Fibroblast of upper back skin (primary cell): Measurements from ENCODE around the gene LRRC8E.
"Not testable (repeated sequence)": the region's sequence is repeated elsewhere in the genome, so short reads cannot be mapped to it uniquely, and the experiment has no call there.

Experiments used
- DNase-seq: peaks from one replicate; pipeline ENCODE4 v3.0.0-alpha.2; 2013

Gene LRRC8E

DNA sequence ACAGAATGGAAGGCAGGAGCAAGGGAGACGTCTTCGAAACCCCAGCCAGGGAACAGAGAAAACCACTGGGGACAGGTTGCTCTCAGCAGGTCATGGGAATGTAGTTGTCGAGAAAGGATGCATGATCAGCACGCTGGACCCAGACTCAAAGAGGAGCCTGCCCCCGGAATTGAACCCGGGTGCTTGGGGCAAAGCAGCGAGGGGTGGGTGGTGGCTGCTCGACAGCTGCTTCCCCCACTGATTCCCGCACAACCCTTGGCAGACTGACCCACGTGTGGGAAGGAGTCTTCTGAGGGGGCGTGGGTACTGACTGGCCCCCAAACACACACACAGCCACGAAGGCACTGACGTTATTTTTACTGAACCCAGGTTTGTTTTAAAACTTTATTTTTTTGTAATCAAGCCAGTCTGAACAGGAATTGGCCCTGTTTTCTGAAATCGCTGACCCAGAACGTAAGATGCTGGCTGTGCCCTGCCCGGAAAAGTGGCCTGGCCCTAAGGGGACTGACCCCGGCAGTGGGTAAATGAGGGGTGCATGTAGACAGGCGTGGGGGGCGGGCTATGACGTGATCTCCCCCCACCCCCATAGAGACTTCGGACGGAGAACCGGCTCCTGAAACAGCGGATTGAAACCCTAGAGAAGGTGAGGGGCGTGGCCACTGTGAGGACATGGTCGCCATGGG, 32.7 kb upstream of the LRRC8E start:
- DNase-seq: no peak

DNA sequence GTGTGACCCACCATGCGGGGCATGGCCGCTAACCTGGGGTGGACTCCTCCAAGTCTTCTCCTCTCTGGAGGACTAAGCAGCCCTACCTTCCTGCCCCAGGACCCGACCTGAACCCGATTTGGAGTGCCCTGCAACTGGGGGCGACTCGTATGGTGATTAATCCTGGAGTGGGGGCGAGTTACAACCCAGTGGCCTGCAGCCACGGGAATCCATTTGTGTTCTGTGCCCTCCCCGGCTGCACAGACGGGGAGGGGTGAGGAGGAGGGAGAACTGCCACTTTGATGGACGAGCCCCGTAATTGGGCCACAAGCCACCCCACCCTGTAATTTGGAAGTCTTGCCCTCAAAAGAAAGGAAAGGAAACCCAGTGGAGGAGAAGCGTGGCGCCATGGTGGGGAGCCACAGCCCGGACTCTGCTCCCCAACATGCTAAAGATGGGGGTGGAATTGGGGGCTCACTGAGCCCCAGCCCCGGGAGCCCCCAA, 32.2 kb upstream of the LRRC8E start:
- DNase-seq: no peak

DNA sequence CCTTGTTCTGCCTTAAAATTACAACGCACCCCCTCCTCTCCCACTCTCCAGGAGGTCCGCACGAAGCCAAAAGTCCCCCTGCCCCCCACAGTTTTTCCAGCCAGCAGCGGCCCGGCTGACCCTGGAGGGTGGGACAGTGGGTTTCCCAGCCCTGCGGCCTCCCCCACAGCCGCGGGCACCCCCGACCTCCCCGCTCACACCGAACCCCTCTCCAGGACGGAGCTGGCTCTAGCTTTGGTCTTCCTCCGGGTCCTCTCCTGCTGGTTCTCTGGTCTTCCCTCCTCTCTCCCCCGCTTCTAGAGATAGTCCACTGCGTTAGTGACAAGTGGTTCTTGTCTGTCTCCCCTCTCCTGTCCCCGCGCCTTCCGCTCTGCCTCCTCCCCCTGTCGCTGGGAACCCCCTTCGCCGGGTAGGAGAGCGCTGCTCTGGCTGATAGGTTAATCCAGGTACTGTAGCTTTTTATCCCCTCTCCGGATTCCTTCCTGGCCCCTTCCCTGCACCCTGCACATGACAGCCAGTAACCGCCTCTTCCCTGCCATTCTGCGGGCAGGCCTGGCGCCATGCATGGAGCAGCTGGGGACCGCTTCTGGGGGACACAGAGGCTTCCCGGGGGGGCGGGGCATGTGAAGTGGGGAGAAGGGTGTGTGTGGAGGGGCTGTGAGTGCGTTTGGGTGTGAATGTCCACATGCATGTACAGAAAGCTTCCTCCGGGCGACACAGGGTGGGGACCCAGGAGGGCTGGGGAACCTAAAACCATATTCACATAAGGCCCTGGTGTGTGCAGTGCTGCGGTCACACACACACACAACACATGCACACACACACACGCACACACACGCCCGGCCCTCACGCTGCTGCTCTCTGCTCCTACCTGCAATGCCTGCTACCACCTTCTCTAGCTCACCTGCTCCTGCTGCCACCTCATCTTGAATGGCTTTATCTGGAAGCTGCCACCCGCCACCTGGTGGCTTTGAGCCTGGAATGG, 31.3 kb upstream of the LRRC8E start:
- no peak for DNase-seq

DNA sequence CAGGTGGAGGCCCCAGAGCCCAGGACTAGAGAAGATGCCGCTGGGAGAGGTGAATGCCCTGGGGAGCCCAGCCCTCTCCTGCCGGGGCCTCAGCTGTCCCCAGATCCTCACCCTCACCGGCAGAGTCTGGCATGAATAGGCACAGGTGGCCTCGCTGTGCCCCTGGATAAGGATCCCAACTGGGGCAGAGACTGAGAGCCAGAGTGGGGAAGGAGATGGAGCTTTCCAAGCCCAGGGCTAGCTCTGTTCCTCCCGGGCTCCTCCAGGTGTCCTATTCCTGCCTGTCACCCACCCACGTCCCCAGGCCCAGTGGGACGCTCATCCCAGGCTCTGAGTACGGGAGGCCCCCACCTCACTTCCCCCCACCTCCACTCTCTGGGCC, 30.6 kb upstream of the LRRC8E start:
- no peak for DNase-seq

DNA sequence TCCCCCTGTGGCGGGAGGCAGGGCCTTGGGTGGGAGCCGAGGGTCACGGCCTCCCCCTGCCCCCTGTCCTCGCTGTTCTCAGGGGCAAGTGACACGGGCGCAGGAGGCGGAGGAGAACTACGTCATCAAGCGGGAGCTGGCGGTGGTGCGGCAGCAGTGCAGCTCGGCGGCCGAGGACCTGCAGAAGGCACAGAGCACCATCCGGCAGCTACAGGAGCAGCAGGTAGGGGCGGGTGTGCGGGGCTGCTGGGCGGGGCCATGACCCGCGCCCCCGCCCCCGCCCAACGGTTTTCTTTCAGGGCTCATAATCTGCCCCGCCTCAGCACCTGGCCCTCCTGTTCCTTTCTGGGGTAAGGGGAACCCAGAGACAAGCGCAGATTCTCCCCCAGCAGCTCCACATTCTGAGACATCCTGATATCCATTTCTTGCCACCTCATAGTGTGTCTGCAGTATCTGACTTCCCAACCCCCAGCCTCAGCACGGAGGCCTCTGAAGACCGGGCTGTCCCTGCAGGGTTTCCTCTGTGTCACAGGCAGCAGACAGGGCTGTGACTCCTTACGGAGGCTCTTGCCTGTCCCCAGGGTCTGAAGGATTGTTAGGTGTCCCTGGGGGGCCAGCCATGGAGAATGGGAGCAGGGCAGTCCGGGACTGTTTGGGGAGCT, 30.1 kb upstream of the LRRC8E start:
- DNase-seq: no peak

DNA sequence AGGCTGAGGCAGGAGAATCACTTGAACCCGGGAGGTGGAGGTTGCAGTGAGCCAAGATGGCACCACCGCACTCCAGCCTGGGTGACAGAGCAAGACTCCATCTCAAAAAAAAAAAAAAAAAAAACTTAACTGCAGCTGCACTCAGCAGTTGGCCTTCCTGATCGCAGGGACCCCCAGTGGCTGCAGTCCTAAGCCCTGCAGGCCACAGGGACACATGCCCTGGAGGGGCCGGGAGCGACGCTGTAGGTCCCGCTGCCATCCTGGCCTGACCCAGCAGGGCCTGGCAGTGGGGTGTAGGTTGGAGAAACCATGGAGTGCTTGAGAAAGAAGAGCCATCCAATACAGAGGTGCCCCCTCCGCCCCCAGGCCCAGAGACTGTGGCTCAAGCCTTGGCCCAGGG, 29.2 kb upstream of the LRRC8E start:
- DNase-seq: not testable (repeated sequence)

DNA sequence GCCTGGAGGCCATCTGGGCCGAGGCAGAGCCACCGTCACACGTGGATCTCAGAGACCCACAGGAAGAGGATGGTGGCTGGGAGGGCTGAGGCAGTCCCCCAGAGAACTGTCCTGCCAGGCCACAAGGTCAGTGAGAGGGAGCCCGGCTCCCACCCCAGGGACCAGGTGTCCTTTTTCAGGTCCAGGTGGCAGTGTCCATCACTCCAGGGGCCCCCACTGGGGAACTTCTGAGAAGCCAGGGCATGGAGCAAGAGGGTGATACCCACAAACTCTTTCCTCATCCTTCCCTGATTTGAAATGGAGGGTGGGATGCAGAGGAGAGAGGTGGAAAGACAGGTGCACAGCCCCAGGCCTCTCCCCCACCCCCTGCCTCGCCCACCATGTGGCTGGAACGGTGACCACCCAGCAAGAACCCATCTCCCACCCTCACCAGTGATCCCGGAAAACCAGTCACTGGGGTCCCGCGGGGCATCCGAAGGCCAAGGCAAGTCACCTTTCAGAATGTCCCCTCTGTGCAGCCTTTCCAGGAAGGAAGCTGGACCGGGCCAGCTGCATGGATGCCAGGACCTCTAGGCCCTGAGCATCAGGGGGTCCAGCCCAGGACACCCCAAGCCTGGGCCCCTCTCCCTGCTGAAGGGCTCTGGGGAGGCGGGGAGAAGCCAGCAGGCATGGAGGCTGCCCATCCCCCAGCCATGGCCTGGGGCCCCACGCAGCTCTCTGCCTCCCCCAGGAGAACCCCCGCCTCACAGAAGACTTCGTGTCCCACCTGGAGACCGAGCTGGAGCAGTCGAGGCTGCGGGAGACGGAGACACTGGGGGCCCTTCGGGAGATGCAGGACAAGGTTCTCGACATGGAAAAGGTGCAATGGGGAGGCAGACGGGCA, 28.2 kb upstream of the LRRC8E start:
- DNase-seq: no peak

DNA sequence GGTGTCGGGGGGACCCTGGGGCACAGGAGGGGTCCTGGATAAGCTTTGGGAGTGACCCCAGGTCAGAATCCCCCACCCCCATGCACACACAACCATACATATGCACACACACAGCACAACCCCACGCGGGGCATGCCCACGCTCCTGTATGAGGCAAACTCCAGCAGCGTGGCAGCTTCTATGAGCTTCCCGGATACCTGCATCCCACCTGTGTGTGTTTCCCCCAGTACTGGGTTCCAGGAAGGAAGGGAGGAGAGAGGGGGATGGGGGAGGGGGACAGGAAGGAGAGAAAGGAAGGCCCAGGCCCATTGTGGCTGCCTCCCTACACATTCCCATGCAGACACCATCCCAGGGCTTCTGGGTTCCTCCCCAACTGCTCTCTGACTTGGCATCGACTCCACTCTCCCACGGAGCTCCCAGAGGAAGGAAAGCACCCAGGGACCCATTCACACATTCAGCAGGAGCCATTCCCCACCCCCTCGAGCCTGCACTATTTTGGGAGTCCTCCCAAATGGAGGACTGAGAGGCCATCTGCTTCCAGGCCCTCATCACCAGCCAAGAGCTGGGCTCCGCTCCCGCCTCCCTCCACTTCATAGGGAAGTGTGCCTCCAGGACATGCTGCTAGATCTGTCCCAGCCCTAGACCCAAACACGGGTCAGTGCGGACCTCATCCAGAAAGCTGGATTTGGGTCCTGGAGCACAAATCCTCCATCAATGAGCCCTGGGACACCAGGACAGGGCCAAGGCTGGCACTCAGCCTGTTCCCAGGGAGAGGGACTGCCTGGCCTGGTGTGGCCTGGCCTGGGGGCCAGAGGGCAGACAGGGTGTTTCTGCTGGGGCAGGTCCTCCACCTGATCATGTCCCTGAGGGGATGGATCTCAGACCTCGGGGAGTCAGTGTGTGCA, 27.3 kb upstream of the LRRC8E start:
- no peak for DNase-seq

DNA sequence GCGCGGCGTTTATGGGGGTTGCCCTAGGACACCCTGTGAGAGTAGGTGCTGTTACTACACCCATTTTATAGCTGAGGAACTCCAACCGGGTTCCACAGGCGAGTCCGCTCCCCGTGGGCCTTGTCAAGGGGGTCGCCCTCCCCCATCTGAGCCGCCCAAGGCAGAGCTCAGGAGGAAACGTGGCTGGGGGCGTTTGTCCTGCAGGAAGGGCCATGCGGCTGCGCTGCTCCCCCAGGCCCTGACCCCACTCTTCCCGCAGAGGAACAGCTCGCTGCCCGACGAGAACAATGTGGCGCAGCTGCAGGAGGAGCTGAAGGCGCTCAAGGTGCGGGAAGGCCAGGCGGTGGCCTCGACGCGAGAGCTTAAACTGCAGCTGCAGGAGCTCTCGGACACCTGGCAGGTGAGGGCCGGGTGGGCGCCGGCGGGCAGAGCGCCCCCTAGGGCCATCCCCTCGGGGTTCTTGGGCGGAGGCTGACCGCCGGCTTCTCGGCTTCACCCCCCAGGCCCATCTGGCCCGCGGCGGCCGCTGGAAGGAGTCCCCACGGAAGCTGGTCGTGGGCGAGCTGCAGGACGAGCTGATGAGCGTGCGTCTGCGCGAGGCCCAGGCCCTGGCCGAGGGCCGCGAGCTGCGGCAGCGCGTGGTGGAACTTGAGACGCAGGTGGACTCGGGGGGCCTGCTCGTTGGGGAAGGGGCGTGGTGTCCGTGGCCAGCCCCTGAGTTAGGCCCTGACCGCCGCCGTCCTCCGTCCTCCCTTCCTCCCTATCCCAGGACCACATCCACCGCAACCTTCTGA, 26.5 kb upstream of the LRRC8E start:
- no peak for DNase-seq

DNA sequence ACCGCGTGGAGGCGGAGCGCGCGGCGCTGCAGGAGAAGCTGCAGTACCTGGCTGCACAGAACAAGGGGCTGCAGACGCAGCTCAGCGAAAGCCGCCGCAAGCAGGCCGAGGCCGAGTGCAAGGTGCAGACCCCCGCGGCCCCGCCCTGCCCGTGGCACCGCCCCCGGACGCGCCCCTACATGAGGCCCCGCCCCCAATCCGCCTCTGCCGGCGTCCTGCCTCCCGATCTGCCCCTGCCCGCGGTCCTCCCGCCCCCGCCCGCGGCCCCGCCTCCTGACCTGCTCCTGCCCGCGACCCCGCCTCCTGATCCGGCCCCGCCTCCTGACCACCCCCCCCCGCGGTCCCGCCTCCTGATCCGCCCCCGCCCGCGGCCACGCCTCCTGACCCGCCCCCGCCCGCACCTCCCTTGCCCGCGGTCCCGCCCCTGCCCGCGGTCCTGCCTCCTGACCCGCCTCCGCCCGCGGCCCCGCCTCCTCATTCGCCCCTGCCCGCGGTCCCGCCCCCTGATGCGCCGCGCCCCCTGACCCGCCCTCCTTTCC, 25.8 kb upstream of the LRRC8E start:
- peak; percentile 39 for DNase-seq

DNA sequence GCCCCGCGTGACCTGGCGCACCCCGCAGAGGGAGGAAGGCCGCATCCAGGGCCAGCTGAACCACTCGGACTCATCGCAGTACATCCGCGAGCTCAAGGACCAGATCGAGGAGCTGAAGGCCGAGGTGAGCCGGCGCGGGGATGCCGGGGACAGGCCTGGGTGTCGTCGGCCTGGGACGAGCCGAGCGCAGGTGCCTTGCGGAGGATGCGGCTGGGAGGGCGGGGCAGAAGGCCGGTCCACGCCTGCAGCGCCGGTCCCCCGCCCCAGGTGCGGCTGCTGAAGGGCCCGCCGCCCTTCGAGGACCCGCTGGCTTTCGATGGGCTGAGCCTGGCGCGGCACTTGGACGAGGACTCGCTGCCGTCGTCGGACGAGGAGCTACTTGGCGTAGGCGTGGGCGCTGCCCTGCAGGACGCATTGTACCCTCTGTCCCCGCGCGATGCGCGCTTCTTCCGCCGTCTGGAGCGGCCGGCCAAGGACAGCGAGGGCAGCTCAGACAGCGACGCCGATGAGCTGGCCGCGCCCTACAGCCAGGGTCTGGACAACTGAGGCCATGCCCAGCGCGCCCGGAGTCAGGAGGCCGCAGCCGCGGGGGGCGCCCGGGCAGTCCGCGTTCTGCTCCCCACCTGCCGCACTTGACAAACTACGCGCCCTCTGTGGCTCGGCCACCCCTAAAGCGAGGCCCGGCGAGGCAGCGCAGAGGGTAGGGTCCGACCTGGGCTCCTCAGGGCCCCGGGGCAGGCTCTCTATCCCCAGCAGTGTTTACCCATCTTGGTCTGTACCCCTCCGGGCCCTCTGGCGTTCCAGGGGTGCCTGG, 24.9 kb upstream of the LRRC8E start:
- no peak for DNase-seq

DNA sequence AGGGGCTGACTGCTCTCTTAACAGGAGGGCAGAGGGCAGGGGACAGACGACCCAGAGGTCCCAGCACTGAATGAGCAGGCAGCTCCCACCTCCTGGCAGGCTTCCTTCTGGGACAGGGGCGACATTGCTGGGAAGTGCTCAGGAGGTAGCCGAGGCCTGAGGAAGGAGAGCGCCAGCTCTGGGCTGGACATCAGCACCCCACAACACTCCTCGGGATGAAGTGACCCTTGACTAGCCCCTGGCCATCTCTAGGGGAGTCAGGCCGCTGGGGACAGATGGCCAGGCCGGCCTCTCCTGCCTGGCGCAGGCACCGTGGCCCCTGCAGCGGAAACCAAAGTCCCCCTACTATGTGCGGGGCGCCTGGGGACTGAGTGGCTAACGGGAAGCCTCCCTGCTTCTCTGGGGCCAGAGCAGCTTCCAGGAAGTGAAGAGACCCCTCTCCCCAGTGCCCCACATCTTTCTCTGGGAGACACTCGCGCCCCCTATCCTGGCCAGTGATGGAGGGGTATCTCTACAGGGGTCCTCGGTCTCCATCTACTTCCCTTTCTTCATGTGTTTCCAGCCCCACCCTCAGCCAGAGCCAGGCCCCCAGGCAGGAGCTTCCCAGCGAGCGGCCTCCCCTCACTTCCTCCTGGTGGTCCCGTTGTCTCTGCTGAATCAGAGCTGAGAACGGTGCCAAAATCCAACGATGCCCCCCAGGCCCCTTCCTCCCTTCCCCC, 24.2 kb upstream of the LRRC8E start:
- no peak for DNase-seq

DNA sequence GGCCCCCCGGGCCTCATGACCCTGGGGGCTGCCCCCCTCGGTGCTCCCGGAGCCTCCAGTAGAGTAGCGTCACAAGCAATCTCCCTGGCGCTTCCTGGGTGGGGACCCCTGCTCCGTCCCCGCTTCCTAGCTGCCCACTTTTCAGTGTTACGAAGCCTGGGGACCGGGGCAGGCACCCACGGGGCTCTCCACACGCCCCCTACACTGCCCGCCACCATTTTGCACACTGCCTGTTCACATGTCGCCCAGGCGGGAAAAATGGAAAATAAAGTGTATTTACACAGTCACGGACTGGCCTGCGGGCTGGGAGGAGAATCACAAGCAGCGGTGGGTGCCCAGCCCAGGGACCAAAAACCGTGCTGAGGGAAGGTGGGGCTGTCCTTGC, 23.6 kb upstream of the LRRC8E start:
- DNase-seq: no peak

DNA sequence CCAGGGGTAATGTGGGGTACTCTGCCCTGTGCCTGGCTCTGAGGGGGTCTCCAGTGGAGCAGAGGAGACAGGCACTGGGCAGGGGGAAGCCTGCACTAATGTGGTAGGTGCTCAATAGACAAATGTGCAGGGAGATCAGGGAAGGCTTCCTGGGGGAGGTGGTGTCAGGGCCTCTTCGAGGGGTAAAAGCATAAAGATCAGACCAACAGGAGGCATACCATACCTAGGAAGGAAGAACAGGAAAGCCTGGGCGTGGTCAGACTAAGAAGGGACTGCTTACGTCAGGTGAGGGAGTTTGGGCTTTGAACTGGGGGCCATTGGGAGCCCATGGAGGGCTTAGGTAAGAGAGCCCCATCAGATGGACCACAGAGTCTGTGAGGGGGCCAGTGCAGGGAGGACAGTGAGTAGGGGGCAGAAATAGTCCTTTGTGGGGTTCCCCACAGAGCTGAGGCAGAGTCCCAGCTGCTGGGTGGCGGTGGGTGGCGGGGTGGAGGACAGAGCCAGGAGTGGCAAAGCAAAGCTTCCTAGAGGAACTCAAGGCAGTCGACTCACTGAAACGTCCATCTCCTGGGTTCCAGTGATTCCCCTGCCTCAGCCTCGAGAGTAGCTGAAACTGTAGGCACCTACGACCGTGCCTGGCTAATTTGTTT, 22.9 kb upstream of the LRRC8E start:
- DNase-seq: no peak

DNA sequence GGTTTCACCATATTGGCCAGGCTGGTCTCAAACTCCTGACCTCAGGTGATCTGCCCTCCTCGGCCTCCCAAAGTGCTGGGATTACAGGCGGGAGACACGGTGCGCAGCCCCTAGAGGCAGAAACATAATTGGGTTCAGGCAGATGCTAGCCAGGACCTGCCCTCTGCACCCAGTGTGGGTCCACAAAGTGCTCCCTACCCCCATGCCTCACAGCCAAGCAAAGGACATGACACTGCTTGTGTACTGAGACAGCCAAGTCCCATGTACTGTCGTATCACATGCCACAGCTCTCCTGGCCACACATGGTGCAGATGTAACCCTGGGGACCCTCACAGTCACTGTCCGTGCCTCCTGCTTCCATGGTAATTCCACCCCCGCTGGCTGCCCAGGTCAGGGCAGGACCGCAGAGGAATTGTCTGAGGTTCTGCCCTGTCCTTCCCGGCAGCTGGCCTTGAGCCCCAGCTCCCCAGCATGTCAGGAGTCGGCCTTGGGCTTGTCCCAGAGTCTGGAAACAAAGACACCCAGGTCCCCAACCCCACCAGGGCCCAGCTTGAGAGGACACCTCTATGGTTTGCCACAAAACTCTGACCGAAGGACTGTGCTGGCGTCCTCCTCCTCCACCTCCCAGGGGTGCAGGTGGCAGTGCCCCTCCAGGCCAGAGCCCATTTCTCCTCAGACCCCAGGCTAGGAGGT, 21.8 kb upstream of the LRRC8E start:
- DNase-seq: no peak

DNA sequence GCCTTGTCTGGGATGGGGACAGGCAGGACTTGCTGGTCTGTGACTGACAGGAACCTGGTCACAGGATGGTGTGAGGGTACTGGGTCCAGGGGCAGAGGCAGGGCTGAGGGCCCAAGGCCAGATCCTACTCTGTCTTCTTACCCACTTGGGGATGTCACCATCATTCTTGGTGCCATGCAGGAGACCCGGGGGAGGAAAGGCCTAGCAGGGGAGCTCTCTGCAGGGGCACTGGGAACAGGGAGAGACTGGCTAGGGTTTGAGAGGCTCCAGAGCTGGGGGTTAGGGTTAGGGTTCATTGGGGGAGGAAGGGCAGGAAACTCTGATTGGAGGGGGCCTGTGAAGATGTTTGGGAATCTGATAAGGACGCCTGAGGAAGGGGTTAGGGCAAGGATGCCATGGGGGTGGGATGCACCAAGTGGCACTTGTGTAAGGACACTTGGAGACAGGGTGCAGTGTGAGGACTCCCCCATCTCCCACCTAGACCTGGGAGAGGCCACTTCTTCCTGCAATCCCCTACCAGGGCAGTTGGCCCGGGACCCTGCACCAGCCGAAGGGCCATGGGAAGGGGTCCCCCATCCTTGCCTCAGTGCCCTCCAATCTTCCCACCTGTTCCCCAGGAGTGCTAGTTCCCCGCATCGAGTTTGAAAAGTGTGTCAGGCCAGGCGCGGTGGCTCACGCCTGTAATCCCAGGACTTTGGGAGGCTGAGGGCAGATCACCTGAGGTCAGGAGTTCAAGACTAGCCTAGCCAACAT, 21.0 kb upstream of the LRRC8E start:
- no peak for DNase-seq

DNA sequence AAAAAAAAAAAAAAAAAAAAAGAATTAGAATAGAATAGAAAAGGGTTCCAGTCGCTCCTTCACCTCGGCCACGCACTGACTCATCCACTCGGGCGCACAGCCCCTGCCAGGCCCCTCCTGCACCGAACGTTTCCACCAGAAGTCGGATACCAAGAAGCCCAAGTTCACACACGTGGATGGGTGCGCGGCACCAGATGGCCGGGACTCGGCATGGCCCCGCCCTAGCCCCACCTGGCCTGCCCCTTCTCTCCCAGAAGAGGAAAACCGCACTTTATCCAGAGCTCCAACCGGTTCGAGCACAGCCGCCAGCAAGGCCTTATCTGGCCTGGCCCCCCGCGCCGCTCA, 20.0 kb upstream of the LRRC8E start:
- no peak for DNase-seq
